NCI-H1105 (cell line): Measurements from ENCODE around the gene MKI67.
"Not testable (repeated sequence)": the region's sequence is repeated elsewhere in the genome, so short reads cannot be mapped to it uniquely, and the experiment has no call there.

Experiments used
- DNase-seq: peaks from one replicate; lab custom pipeline; 2025; lab: John Stamatoyannopoulos, UW

Gene MKI67

GRCh38 chr10:128103229-128103714 is 23.0 kb downstream of the MKI67 start:
- no peak for DNase-seq

- DNase-seq = no peak
Measured at GRCh38 chr10:128102480-128103228, 23.6 kb downstream of the MKI67 start.

- DNase-seq = no peak
Measured at GRCh38 chr10:128101901-128102300, 24.3 kb downstream of the MKI67 start.

- no peak for DNase-seq
Measured at GRCh38 chr10:128099901-128100300, 26.3 kb downstream of the MKI67 start.

GRCh38 chr10:128098631-128099030 is 27.6 kb downstream of the MKI67 start:
- DNase-seq = no peak

- DNase-seq = no peak
Measured at GRCh38 chr10:128097783-128098182, 28.4 kb downstream of the MKI67 start.

- no peak for DNase-seq
Measured at GRCh38 chr10:128096486-128097199, 29.6 kb downstream of the MKI67 start.

- DNase-seq = no peak
Measured at GRCh38 chr10:128095753-128096469, 30.3 kb downstream of the MKI67 start.

- DNase-seq = no peak
Measured at GRCh38 chr10:128095027-128095752, 31.0 kb downstream of the MKI67 start.

GRCh38 chr10:128094596-128094995 is 31.6 kb downstream of the MKI67 start:
- not testable (repeated sequence) for DNase-seq

- no peak for DNase-seq
Measured at GRCh38 chr10:128092454-128092853, 33.8 kb downstream of the MKI67 start.

- no peak for DNase-seq
Measured at GRCh38 chr10:128091636-128092210, 34.5 kb downstream of the MKI67 start.

GRCh38 chr10:128087884-128088709 is 38.1 kb downstream of the MKI67 start:
- DNase-seq = no peak

GRCh38 chr10:128087146-128087883 is 38.9 kb downstream of the MKI67 start:
- DNase-seq = no peak

- no peak for DNase-seq
Measured at GRCh38 chr10:128086003-128086863, 40.0 kb downstream of the MKI67 start.

GRCh38 chr10:128084991-128085390 is 41.2 kb downstream of the MKI67 start:
- no peak for DNase-seq

- no peak for DNase-seq
Measured at GRCh38 chr10:128084364-128084763, 41.9 kb downstream of the MKI67 start.

- no peak for DNase-seq
Measured at GRCh38 chr10:128083191-128083895, 42.9 kb downstream of the MKI67 start.
